SK-MEL-5 (cell line): ENCODE measurements around the gene PTGES3L. TPM values are rescaled to one million over a fixed set of nuclear protein-coding genes. Genes with fewer than 3 reads are reported as not detected.

ENCODE experiments used
- DNase-seq: peaks from one replicate; pipeline ENCODE4 v3.0.0-alpha.2; 2016; ENCODE audit warnings: low read depth, low spot score
- in situ Hi-C: cut with HindIII; loops from 2 replicates; pipeline ENCODE4 v1.10.0; 2016; ENCODE audit warnings: low sequenced_read_pairs, high pct_unique_total_duplicates, low pct_unique_long_range_greater_than_20kb
- polyA plus RNA-seq, 2 experiments: library from polyadenylated mRNA; depleted of rRNA; stranded (reverse); fragments of >200 nt; gene quantifications; 2 replicates each; pipeline ENCODE4 v1.2.3, GENCODE V29; 2015
- total RNA-seq: library from RNA; depleted of rRNA; stranded (reverse); fragments of >200 nt; shearing (Covaris generic); gene quantifications from 2 replicates; pipeline ENCODE4 v1.2.3, GENCODE V29; 2014; rRNA removed

The PTGES3L gene
- 0.42 TPM in 1 of 2 replicates, not detected in the other for total RNA-seq
- 0.80 TPM in 1 of 2 replicates, not detected in the other for polyA plus RNA-seq (2015; cell fraction: cytosol; rRNA removed)
- 1.6 and 5.4 TPM in 2 replicates for polyA plus RNA-seq (2015; cell fraction: nucleus; rRNA removed)

DNA sequence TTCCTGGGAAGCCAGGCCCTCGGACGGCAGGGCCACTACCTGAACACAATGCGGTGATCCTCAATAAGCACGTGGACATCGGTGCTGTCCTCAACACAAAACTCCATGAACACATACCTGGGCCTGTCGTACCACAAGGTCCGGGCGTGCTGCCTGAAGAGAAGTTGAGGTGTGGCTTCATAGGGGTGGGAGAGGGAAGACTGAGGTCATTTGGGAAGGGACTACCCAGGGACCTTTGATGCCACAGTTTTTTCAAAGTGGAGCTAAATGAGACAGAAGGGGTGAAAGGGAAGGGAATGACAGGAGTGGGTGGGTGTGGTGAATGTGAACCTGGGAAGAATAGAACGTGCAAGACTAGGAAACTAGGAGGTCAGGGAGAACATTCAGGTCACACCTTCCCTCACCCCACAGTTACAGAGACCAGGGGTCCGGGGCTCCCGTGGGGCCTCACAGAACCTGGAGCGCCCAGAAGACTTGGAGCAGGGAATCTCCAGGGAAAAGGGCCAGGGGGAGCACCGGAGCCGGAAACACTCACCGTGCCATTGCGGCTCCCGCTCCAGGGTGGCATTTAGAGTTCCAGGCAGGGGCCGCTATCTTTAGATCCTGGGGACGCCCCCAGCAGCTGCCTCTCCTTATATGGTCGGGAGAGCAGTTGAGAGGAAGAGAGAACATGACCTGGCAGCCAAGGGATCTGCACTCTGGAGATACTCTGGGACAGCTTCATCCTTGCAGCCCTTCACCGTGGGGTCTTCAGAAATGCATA, at the start of gene PTGES3L:
PTGES3L (minus strand) TSS at position 570 of the 763 bp plus-strand sequence; CDS start at position 543, 27 bp downstream.
- DNase-seq = peak; percentile 34
- in situ Hi-C loops = no loop called here

DNA sequence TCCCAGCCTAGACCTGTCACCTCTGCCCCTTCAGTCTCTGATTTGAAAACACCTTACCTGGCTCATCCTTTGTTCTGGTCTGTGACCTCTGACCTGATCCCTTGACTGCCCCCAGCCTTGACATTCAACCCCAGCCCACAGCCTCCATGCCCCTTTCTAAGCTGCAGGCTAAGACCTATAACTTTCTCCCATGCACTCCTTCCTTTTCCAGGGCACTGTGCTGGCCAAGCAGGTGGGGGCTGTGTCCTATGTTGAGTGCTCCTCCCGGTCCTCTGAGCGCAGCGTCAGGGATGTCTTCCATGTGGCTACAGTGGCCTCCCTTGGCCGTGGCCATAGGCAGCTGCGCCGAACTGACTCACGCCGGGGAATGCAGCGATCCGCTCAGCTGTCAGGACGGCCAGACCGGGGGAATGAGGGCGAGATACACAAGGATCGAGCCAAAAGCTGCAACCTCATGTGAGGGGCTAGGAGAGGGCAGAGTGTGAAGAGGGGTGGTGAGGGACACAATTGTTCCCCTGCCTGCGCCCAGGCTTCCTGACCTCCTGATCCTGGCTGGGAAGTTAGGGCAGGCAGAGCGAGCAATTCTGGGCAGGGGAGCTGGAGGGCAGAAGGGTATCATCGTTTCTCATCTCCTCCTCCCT, 48.5 kb upstream of the PTGES3L start:
- in situ Hi-C loops = no loop called here
- no peak for DNase-seq

DNA sequence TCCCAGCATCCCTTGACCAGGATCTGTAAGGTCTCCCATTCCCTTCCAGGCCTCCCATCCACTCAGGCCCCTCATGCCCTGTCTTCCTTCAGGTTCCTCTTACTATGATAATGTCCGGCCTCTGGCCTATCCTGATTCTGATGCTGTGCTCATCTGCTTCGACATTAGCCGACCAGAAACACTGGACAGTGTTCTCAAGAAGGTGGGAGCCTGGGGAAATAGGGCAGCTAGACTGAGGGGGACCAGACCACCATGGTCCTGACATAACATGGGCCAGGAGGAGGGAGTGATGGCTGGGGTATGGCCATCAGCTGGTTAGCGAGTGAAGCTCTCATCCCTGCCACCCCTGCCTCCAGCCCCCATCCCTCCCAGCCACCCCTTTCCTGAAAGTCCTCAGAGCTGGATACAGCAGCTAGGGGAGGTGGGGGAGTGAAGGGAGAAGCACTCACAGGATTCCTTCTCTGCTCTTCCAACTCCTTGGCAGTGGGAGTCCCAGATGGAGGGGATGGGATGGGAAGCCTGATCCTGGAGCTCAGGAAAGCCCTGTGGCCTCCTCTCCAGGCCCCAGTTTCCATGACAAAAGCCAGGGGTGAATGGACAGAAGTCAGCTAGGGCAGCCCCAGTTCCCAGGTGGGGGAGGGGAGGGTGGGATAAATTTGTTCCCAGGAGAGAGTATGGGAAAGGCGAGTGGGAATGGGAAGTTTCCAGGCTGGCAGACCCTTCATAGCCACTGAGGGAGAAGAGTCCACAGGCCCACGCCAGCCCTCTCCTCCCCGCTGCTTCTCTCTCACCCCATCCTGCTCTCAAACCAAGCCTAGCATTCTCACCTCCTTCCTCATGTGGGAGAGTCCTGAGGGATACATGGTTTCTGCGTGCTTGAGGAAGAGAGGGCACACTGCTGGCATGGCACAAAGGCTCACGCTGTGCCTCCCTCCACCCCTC, 47.5 kb upstream of the PTGES3L start:
- in situ Hi-C loops = no loop called here

DNA sequence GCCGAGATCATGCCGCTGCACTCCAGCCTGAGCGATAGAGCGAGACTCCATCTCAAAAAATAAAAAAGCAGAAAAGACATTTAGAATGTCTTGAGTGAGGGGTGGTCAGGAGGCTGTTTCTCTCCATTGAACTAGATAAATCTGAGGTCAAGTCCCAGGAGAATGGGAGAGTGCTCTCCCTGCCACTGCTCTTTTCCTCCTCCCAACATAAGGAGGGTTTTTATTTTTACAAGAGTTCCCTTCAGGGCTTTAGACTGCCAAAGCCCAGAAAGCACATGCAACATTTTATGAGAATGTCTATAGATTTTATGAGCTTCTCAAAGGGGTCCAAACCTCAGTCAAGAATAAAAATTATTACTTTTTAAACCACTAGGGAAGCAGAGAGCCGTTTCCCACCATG, 46.7 kb upstream of the PTGES3L start:
- DNase-seq = no peak
- in situ Hi-C loops = no loop called here

More for the DNA sequence above, 47.5 kb upstream of the PTGES3L start:
- no peak for DNase-seq

DNA sequence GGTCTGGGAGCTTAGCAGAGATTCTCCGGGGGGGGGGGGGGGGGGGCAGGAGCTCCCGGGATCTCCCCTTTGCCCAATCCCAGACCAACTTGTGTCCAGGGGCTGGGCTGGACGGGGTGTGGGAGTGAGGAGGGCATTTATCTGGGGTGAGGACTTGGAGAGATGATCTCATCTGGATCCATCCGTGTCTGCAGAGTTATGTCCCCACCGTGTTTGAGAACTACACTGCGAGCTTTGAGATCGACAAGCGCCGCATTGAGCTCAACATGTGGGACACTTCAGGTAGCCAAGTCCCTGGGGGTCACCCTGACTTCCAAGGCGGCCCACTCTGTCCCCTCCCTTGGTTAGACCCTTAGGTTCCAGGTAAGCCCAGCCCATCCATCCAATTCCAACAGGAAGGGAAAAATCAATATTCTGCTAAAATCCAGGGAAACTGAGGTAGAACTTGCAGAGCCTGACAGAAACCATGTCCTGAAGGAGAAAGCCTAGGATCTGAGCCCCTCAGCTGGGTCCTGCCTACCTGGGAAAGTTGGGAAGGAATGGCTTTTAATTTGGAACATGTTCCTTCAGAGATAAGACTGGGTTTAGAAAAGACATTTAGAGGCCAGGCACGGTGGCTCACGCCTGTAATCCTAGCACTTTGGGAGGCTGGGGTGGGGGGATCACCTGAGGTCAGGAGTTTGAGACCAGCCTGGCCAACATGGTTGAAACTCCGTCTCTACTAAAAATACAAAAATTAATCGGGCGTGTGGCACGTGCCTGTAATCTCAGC, 46.1 kb upstream of the PTGES3L start:
- in situ Hi-C loops = no loop called here

DNA sequence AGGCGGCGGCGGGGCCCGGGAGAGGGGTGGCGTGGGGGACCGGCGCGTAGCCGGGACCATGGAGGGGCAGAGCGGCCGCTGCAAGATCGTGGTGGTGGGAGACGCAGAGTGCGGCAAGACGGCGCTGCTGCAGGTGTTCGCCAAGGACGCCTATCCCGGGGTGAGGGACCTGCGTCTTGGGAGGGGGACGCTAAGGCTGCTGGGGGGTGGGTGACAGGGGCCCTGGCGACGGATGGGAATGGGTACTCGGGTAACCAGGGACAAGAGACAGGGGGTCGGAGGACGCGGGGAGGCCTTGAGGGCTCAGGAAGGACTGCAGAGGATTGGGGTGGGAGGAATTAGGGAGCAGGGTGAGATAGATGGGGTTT, 45.4 kb upstream of the PTGES3L start:
- DNase-seq = no peak
- in situ Hi-C loops = no loop called here

More for the DNA sequence above, 46.1 kb upstream of the PTGES3L start:
- no peak for DNase-seq

DNA sequence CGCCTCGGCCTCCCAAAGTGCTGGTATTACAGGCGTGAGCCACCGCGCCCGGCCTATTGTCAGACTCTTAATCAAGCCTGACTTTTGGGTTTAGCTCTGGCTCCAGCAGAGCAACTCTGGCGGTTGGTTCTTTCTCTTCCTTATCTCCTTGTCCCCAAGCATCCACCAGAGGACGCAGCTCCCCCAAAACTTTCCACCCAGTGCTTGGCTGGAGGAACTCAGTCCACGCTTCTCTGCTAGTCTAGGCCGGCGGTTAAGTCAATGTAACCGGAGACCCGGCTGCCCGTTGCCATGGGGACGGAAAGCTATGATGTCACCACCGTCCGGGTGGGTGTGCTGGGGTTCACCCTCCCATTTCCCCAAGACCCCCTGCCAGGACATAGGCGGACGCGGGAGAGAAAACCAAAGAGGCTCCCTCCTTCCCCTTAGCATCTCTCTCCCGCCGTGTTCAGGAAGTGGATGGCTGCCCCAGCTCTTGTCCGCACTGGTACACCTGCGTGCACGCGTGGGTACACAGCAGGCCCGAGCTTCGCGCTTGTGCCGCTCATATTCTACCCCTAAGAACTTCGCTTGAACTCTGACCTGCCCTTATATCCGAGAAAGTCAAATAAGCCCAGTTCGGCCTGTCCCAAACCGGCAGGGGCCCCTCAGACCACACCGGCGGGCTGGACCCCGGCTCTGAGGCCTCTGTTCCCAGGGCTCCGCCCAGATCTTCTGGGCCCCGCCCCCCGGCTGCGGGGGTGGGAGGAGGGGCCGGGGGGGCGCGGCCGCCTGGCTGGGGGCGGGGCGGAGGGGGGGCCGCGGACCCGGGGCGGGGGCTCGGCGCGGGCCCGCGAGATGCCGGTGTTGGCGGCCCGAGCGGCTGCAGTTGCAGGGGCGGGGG, 44.8 kb upstream of the PTGES3L start, which contains the start of gene RND2:
RND2 (plus strand) TSS at position 825 of the 883 bp plus-strand sequence. CDS start 117 bp downstream, outside the sequence.
- peak; percentile 64 for DNase-seq
- in situ Hi-C loops = no loop called here

DNA sequence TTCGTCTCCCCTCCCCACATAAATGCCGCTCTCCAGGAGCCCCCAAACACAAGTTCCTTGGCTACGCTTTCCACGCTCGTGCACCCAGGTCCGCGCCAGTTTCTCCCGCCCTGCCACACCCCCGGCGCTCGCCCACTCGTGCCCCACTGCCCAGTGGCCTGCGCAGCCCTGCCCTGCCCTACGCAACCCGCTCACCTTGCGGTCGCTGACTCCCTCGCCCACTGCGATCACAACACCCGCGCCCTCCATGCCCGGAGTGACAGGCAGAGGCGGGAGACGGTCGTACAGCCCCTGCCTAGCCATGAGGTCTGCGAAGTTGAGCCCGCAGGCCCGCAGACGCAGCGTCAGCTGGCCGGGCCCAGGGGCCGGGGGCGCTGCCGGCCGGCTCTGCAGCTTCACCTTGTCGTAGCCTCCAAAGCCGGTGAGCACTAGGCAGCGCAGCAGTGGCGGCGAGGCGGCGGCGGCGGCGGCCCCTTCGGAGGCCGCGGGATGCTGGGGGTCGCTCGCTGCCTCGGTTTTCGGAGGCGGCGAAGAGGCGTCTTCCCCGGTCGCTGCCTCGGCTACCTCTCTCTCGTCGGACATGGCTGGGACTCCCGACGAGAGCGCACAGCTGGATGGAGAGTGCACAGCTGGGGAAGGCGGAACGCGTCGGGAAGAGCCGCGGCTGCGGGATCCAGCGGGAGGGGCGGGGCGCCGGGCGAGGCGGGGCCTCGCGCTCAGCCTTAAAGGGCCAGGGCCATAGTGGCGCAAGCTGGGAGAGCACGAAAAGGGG, 42.0 kb upstream of the PTGES3L start, which contains the start of gene VAT1:
VAT1 (minus strand) TSS at position 645 of the 772 bp plus-strand sequence; CDS start at position 582, 63 bp downstream.
- in situ Hi-C loops = no loop called here
- peak; percentile 84 for DNase-seq

DNA sequence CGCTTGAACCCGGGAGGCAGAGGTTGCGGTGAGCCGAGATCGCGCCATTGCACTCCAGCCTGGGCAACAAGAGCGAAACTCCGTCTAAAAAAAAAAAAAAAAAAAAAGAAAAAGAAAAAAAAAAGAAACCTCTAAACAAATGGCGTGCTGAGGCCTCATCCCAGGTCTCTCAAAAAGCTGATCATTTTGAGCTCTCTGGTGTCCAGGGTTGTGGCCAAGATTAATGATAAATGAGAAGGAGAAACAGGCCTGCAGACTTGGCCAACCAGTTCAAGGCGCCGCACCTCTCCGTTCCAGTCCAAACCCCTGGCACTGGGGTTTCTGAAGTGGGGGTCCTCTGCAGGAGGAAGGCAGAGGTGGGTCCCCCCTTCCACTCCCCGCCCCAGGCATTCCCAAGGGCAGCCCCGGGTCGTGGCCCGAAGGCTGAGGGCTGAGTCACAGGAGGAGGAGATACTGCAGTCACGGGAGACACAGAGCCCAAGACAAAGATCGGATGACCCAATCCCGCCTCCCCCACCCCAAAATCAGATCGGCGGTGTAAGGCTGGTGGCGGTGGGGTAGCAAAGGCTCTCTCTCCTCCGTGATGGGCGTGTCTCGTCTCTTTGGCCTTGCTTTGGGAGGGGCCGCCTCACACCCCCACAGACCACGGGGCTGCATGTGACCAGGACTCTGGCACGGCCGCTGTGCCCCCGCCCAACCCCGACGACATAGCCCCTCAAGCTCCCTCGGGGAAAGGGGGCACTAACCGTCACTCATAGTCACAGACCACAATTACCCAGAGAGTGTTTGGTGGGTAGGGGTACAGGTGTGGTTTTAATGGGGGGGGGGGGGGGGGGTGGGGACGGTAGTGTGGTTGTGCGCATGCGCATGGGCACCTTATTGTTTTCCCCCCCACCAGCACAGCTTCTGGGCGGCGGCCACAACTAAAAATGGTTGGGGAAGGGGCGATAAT, 41.2 kb upstream of the PTGES3L start:
- in situ Hi-C loops = no loop called here
- DNase-seq = peak; percentile 91

DNA sequence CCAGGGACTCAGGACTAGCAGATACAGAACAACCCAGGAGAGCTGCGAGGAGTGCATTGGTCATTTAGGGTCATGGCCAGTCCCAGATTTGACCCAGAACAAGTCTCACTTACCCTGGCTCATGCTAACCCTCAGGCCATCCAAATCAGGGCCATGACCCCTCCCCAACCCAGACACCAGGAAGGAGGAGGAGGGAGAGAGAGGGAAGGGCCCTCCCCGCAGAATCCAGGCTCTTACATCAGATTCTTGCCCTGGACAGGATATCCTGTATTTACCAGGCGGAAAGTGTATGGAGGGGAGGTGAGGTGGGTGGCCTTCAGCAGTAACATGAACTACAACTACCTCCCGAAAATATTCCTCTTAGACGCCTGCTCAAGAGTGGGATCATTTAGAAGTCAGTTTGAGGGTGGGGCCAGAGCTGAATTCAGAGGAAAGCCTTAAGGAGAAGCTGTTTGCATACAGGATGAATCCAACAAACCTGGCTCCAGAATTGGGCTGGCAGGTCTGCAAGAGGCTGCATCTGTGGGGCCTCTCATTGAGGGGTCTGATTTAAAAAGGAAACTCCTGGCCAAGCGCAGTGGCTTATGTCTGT, 40.2 kb upstream of the PTGES3L start:
- no peak for DNase-seq
- in situ Hi-C loops = no loop called here

DNA sequence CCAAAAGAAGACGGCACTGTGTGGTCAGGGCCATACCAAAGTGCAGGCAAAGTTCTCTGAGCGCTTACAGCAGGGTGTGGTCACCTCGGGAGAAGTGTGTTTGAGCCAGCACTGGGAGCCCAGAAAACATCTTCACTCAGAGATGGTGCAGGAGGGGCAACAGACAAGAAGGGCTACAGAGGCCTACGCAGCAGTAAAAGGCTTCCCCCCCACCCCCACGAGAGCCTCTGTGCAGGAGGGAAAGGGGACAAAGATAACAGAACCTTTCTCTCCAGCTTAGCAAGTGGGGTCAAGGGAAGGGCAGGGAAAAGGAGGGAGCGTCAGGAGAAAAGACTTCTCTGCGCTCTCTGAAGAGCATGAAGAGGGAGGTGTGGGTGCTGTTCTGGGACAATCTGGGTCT, 39.5 kb upstream of the PTGES3L start:
- no peak for DNase-seq
- in situ Hi-C loops = no loop called here

DNA sequence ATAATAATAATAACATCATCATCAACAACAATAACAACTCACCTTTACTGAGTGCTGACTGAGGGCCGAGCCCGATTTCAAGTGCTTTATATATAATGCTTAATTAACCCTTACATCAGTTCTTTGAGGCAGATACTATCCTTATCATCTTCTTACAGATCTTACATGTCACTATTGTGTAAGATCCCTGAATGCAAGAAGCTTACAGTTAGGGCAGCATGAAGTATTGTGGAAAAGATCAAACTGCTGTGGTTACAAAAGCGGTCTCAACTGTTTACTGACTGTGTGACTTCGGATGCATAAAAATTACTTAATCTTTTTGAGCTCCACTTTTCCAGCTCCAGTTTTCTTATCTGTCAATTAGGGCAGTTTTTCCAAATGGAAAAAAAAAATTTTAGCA, 39.1 kb upstream of the PTGES3L start:
- no peak for DNase-seq
- in situ Hi-C loops = no loop called here

DNA sequence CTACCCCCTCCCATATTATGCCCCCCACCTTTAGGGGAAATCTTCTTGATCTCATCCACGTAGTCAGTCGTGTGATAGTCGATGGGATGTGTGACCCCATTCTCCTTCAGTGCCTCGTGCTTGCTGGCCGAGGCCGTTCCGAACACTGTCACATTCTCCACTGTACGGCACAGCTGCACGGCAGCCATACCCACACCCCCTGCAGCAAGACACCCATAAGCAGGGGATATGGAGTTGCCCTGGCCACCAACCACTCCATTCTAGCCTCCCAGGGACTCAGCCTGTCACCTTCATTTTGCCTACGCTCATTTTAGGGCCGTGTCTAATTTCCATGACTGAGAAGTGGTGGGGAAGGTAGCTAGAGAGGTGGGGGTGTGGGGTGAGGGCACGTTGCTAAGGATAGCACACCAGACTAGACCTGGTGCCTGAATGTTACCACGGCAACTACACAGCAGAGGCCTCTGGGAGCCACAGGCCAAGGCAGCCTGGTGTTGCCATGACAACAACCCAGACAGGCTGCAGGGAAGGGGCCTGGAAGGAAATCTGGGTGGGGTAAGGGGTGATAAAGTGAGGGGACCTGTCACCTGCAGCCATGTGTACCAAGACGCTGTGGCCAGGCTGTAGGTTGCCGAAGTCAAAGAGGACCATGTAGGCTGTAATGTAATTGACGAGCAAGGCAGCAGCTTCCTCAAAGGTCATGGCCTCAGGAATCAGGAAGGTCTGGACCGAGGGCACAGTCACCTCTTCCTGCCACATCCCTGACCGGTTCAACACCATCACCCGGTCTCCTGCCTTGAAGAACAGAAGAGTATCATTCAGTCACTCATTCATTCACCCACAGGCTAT, 38.4 kb upstream of the PTGES3L start:
- in situ Hi-C loops = no loop called here
- no peak for DNase-seq
